HG03175 (cell line): ENCODE measurements around the gene SLC25A17.
"Not testable (repeated sequence)": the region's sequence is repeated elsewhere in the genome, so short reads cannot be mapped to it uniquely, and the experiment has no call there.

ENCODE experiments used
- ATAC-seq: cut with Tn5 transposase; IDR thresholded peaks from one replicate; pipeline ENCODE4 v1.9.1; 2021; ENCODE audit warnings: mild to moderate bottlenecking, moderate library complexity; ENCODE audit not compliant: unreplicated experiment

Gene SLC25A17

GRCh38 chr22:40758851-40759250, 60.3 kb downstream of the SLC25A17 start:
- not testable (repeated sequence) for ATAC-seq

- ATAC-seq, result no peak
These were observed 60.8 kb downstream of the SLC25A17 start for GRCh38 chr22:40758390-40758789.

- no peak for ATAC-seq
These were observed 62.1 kb downstream of the SLC25A17 start for GRCh38 chr22:40757071-40757470.

DNA sequence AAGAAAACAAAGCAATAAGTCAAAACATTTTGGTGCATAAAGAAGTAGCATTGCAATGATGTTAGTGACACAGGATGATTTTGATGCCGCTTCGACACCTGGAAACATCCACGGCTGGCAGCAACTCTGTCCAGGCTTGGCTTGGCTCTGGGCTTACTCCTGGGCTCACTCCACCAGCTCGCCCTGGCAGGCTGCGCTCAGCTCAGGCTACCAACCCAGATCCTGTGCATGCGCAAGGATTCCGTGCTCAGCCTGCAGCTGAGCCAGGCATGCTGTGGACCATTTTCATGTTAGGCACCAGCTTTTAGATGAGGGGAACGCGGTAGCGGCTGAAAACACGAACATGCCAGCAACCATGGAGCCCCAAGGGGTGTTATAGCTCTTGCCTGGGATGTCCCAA, 66.0 kb downstream of the SLC25A17 start:
- ATAC-seq, result no peak

DNA sequence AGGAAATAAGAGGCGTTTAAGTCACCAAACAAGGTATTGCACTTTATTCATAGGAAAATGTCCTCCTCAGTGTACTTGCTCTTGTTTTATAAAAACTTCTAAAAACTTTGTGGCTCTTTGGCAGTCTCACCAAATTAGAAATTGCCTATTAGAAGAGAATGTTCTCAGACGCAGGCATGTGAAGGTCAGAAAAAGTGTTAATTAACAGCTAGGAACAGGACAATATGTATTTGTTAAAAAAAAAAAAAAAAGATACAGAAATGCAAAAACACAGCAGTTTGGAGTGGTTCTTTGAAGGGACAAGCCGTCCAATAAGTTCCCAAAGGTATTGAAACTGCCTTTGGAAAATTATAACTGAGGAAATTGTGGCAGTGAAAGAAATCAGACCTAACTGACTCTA, 67.9 kb downstream of the SLC25A17 start:
- ATAC-seq, result no peak

GRCh38 chr22:40749829-40750228, 69.3 kb downstream of the SLC25A17 start:
- ATAC-seq, result no peak

DNA sequence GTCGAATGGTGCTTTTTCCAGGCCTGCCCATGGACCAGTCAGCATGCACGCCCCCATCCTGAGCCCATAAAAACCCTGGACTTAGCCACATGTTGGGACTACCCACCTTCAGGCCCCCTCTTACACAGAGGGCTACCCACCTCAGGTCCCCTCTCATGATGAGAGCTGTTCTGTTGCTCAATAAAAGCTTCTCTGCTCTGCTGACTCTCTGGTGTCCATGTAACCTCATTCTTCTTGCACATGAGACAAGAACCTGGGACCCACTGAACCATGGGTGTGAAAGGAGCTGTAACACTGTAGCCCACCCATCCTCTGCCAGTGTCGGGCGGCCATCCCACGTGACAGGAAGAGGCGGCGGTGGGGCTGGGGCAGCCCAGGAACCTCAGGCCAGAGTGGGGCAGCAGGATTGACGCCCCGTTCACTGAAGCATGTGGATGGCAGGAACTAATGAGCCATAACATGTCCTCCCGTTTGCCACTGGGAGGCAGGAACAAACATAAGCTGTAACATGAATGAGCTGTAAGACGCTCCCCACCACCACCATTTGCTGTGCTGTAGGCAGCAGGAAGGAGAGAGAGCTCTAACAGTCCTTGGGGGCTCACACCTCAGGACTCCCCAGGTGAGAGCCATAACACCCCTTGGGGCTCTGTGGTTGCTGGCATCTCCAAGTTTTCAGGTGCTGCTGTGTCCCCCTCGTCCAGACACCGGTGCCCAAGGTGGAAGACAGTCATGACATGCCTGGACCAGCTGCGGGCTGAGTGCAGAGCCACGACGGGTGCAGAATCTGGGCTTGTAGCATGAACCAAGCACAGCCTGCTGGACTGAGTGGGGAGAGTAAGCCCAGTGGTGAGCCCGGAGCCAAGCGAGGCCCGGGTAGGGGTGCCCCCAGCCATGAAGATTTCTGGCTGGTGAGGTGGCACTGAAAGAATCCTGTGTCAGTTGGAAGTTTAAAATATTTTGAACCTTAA, 70.5 kb downstream of the SLC25A17 start:
- no peak for ATAC-seq

DNA sequence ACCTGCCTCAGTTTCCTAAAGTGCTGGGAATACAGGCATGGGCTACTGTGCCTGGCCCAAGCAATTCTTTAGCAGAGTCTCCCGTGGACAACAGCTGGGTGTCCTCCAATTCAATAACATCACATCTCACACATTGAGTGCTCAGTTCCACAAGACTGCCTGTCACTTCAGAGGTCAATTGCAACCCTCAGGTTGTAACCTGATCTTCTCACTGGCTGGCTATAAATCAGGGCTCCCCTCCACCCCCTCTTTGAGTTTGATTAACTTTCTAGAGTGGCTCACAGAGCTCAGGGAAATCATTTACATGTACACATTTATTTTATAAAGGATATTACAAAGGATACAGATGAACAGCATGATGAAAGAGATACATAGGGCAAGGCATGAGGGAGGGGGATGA, 71.8 kb downstream of the SLC25A17 start:
- no peak for ATAC-seq

DNA sequence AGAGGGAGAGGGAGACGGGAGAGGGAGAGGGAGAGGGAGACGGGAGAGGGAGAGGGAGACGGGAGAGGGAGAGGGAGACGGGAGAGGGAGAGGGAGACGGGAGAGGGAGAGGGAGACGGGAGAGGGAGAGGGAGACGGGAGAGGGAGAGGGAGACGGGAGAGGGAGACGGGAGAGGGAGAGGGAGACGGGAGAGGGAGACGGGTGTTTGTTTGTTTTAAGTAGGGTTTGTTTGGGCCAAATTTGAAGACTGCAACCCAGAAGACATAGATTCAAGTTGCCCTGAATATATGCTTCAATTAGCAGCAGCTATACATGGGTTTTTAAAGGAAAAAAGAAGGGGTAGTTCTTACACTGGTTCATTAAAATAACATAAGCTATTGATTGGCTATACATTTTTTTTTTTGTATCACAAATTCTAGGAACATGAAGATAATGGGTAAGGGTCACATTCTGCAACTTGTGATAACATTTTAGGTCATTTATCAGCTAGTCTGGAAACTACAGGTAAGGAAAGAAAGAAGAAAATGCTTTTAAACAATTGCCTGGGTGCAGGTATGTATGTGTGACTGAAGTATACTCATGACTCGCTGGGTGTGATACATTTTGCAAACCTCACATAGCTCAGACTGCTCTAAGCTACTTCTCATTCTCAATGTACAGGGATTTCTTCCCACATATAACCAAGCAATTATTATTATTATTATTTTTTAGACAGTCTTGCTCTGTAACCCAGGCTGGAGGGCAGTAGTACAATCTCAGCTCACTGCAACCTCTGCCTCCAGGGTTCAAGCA, 72.5 kb downstream of the SLC25A17 start:
- no peak for ATAC-seq

GRCh38 chr22:40743768-40744167, 75.4 kb downstream of the SLC25A17 start:
- no peak for ATAC-seq

DNA sequence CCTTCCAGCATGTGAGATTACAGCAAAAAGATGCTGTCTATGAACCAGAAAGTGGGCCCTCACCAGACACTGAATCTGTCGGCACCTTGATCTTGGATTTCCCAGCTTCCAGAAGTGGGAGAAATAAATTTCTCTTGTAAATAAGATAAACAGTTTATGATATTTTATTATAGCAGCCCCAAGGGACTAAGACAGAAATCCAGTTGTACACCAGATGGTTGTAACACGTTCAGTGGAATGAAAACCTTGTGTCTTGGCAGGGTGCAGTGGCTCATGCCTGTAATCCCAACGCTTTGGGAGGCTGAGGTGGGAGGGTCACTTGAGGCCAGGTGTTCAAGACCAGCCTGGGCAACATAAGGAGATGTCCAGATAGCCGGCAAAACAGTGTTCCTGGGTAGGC, 78.0 kb downstream of the SLC25A17 start:
- ATAC-seq, result no peak

GRCh38 chr22:40739721-40740120, 79.4 kb downstream of the SLC25A17 start:
- no peak for ATAC-seq

DNA sequence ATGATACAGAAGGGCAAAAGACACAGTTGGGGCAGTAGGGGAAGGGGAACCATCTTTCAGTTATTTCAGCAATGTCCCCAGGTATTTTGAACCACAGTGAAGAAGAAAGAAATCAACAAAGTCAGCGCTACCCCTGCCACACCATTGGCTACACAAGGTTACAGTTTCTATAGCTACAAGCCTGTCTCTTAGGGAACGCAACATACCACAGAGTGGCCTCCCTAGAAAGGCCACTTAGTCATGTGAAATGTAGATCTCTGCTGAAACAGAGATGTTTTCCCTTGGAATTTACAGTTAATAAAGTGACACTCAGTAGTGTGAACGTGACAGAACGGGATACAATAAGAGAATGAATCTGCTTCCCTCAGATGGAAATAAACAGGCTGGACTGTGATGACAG, 85.2 kb downstream of the SLC25A17 start:
- no peak for ATAC-seq

- no peak for ATAC-seq
These were observed 86.2 kb downstream of the SLC25A17 start for GRCh38 chr22:40732999-40733292.

DNA sequence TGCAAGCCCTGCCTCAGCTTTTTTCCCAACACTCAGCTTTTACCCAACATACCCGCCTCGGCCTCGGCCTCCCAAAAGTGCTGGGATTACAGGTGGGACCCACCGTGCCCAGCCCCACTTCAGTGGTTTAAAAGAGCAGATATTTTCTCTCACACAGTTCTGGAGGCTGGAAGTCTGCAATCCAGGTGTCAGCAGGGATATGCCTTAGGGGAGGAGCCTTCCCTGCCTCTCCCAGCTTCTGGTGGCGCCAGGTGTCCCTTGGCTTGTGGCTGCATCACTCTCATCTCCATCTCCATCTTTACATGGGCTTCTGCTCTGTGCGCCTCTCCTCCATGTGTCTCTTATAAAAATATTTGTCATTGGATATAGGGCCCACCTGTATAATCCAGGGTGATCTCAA, 89.9 kb downstream of the SLC25A17 start:
- no peak for ATAC-seq

GRCh38 chr22:40728731-40729189, 90.4 kb downstream of the SLC25A17 start:
- no peak for ATAC-seq

- ATAC-seq, result no peak
These were observed 91.1 kb downstream of the SLC25A17 start for GRCh38 chr22:40727964-40728615.

- no peak for ATAC-seq
These were observed 91.8 kb downstream of the SLC25A17 start for GRCh38 chr22:40727070-40727963.

DNA sequence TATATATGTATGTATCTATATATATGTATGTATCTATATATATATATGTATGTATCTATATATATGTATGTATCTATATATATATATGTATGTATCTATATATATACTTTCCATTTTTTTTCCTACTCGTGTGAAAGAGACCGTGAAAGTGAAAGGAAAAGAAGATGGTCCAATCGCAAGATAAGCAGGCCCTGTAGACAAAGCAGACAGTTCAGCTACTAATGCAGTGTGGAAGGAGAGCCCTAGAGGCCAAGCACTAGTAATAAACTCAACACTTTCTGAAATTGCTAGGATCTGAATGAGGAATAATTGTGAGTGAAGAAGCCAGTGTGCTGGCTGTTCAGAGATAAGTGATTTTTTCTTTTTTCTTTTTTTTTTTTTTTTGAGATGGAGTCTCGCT, 92.6 kb downstream of the SLC25A17 start:
- no peak for ATAC-seq

DNA sequence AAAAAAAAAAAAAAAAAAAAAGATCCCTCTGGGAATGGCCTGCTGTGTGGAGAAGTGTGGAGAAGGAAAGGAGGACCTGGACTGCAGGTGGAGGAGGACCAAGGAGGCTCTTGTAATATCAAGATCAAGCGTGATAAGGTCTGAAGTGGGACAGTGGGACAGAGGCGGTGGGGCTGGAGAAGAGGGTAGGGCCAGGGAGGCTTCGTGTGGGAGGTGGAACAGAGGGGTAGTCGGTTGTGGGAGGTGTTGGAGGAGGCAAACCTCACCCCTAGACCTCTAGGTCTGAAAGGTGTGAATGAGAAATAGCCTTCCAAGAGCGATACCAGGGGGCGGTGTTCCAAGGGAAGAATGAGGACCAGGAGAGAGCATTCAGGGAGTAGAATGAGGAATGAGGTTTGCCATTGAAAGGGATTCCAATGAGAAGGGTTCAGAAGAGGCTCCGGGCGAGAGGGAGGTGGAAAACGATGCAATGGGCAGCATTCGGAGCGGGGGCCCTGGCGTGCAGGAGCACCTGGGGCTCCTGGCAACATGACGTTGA, 95.7 kb downstream of the SLC25A17 start:
- ATAC-seq, result no peak
